ENCODE measurements around the gene CDC40. TPM values are rescaled to one million over a fixed set of nuclear protein-coding genes. Genes with fewer than 3 reads are reported as not detected.
"Not testable (repeated sequence)": the region's sequence is repeated elsewhere in the genome, so short reads cannot be mapped to it uniquely, and the experiment has no call there.

CDC40 gene
- total RNA-seq, 1 experiment from 2014 or later = 7.3 TPM

DNA sequence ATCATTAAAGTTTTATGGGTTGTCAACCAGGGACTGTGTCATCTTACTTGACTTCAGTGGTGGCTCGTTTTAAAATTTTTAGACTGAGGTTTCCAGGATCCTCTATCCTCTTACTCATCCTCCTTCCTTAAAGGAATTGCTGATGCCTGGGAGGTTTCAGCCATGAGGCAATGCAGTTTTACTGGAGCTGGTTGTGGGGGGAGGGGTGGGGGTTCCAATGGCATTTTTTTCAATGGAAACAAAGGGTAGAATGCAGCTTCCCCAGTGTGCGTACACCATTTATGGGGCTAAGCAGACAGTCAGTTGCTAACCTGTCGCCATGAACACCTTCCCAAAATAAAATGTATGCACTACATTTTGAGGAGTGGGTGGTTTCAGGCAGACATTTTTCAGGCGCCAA is 89.9 kb downstream of the CDC40 start:
- no peak for DNase-seq (ENCODE audit: low spot score)

GRCh38 chr6:110271732-110272022 is 91.5 kb downstream of the CDC40 start:
- DNase-seq (ENCODE audit: low spot score) = no peak

- not testable (repeated sequence) for DNase-seq (ENCODE audit: low spot score)
Measured at GRCh38 chr6:110272781-110273180, 92.6 kb downstream of the CDC40 start.

DNA sequence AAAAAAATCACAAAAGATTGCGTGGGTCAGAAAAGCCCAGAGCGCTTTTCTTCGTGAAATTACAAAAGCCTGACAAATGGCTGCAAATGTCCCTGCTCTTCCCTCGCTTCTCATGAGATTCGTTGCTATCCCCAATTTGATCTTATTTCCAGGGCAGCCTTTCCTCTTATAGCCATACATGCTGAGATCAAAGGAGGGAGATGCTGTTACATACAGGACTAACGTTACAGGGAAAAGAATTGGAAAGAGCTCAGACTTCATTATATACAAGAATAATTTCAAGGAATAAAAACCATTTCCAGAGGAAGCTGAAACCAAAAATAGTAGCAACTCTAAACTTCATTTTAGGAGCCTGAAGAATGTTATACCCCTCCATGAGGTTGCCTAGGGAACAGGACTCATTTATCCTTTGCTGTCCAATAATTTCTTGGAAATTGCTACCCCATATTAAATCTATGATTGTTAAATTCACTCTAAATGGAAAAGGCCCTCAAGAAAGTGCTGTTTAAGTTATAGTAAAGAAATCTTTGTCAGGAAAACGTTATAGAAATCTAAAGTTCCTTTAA is 97.0 kb downstream of the CDC40 start:
- no peak for DNase-seq (ENCODE audit: low spot score)

Other genes with a start within 250 kb of the CDC40 start
- not detected in 2 replicates for gene GPR6, start 202.1 kb upstream of the CDC40 start, total RNA-seq (2014; rRNA removed; shearing (Covaris generic))
- gene WASF1, start 757 bp upstream of the CDC40 start, total RNA-seq (2014; rRNA removed; shearing (Covaris generic)) = 2.6 and 3.4 TPM in 2 replicates
- not detected in 2 replicates for gene METTL24, start 177.9 kb downstream of the CDC40 start, total RNA-seq (2014; rRNA removed; shearing (Covaris generic))
- gene DDO, start 235.1 kb downstream of the CDC40 start, total RNA-seq (2014; rRNA removed; shearing (Covaris generic)) = not detected in 2 replicates

Data from HT-29 (cell line).